Fibroblast of skin of back (primary cell): Measurements from ENCODE around the gene DIAPH2.

ENCODE experiments used
- DNase-seq: peaks from one replicate; pipeline ENCODE4 v3.0.0-alpha.2; 2013

DIAPH2 gene

DNA sequence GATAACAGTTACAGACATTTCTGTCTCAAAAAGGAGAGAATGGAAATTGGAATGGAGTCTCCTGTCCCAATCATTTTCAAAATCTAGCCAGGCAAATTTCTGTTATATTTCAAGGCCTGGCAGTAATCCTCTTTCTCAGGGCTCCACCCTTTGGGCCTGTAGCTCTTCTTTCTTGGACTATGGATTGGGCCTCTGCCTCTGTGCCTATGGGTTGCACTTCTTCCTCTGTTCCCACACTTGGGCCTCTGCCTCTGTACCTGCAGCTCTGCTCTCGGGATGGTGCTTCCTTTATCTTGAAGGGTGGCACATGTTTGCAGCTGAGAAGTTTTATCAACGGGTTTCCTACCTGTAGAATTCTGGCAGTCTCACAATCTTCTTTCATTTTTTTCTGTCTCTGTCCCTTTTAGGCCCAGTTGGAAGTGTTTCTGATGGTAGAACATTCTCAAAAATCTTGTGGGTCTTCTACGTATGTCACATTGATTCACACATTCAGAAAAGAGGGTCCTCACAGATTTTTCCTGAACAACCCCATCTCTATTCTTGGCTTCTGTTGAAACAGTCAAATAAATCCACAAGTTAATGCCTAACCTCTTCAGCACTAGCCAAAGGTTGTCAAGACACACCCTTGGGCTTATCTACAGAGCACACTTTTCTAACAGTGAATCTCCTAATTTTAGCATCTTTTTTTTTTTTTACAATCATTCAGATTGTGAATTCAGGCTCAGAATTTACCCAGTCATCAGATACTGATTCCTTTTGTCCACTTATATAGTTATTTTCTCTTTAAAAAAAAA, 918.0 kb downstream of the DIAPH2 start:
- DNase-seq, result no peak

DNA sequence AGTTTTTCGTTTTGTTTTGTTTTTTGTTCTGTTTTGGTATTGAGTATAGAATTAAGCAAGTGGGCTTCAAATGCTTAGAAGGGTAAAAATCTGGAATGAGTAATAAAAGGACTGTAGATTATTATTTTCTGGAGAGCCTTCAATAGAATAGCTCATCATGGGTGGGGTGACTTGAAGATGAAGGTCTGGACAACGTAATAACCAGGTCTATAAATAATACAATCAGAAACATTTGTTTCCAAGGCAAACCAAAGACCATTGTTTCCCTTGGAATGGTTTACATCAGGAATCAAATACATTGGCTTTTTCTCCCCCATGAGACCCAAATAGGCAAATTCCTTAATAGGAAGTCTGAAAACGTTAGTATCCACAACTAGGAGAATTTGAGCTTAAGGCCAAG, 920.6 kb downstream of the DIAPH2 start:
- no peak for DNase-seq

DNA sequence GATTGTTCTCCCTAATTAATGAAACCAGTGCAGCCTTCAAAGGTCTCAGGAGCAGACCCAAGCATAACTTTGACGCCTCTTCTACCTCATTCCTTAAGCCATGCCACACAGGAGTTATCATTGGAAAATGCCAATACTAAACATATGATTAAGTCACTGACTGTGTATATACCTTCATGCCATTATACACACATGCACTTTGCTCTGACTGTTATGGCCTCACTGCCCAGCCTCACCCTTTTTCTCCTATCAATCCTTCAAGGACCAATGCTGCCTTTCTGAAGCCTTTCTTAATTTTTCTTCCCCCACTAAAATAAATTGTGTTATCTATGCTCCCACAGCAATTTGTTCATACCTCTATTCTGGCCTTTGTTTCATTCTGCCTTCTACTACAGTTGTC, 924.7 kb downstream of the DIAPH2 start:
- DNase-seq, result no peak

DNA sequence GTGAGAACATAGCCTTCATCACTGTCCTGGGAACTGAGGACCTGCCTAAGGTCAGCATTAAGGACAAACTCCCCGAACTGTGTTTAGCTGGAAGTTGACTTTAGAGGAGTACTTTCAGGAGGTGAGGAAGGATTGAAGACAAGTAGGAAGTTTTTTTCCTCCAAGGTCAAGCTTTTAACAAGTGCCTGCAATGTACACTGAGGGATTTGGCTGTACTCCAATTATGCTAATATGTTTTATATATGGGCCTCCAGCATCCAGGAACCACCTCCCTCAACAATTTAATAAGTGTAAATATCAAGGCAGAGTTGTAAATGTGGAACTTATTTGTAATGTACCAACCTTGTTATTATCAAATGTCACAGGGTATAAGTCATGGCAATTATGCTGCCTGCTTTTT, 925.3 kb downstream of the DIAPH2 start:
- DNase-seq, result no peak

DNA sequence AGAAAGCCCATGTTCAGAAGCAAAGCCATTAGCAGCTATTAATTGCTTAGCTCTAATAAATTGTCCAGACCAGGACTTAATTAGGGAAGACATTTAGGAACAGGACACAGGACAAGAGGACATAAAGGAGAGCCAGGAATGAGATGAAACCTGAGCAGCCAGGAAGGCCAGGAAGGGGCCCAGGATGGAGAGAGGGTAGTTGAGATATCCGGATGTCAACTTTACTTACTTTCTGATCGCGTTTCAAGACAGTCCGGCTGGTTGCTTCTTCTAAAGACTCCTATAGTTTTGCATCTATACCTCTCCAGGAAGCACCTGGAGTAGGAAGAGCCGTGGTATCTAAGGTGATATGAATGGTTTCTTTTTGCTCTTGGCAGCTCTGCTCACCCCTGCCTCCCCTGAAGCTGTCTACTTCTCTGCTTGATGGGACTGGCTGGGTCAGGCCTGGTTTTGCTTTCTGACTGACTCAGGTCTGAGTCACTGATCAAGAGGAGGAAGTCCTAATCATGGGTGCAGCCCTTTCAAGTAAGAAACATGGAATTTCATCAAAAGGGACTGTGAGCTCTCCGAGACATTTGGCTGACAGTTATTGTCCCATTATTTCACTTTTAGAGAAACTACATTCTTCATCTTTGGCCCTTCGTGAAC, 932.4 kb downstream of the DIAPH2 start:
- peak; percentile 76 for DNase-seq

DNA sequence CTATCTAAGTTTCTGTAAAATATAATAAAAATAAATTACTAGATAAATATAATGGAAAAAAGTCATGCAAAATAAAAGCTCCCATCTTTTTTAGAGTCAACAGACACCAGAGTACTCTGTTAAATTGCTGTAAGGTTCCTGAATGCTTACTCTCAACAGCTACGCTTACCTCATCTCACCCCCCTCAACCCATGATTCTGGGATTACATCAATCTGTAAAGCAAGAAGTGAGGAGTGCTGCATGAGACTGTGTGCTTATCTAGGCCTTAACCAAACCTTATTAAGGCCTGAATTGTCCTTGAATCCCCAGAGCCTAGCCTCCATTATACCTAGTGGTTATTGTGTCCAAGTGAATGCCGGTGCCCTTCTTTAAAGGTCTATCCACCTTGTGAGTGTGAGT, 934.9 kb downstream of the DIAPH2 start:
- no peak for DNase-seq

DNA sequence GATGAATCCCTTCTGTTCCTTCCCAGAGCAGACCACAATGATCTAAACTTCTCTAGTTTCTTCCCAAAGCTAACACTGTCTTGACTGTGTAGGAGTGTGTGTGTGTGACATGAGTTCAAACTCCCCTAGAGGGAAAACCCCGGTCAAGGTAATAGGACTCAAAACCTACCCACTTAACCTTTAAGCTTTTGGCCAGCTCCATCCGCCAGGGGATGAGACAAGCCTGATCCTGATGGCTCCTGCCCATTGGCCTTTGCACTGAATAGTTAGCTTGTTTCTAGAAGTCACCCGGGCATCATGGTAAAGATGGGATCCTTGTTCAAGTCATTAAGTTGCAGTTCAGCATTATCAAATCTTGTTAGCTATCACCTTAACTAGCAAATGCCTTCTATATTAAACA, 937.5 kb downstream of the DIAPH2 start:
- no peak for DNase-seq

DNA sequence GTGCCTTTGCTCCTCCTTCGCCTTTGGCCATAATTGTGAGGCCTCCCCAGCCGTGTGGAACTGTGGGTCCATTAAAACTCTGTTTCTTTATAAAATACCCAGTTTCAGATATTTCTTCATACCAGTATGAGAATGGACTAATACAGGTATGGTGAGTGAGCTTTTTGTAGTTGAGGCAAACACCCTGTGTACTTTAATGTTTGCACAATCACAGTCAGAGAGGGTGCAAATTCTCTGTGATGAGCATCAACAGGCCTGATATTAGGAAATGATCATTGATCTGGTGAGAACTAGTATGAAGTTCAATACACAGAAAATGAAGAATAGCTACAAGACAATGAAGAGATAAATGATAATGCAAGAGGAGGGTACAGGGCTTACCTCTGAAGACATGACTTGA, 943.7 kb downstream of the DIAPH2 start:
- no peak for DNase-seq

DNA sequence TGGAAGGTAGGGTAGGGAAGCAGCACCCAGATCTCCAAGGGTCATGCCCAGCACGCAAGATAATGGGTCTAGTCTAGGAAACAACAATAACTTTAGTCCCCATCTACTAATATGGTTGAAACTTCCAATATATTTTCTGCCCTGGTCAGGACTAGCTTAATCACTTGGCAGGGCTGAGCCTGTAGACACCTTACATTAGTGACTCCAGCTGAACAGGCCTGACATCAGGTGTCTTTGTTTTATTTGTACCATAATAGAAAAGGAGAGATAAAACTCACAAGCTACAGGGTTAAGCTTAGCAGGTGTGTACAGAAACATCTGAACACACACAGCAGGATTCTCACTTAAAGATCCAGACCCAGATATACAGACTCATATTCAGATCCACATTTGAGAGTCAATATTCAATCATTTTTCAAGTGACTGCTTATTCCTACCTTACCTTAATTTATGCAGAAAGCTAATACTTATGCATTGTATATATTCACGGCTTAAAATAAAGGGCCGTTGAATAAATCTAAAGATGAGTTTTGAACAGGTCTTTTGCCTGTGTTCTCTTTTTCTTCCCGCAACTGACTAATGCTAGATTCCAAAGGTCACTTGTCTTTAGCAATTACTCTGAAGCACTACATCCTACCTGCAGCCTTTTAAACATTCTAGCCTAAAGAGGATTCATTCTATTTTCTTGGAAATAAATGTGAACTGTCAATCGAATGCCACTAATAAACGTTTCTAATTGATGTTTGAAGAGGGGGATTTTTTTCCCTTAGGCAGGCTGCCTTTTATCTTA, 944.4 kb downstream of the DIAPH2 start:
- no peak for DNase-seq

DNA sequence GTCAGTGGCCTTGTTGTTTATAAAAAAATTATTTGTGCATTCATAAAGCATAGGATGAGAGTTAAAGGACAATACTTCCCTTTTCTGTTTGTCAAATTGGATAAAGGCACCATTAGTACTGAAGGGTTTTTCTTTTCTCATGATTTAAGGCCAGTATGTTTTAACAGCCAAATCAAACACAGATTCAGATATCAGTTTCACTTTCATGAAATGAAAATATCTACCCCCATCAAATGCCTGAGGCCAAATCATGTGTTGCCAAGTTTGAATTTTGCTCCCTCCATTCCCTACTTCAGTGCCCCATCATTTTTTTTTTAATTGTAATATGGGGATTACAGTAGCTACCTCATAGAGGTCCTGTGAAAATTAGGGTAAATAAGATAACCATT, 944.9 kb downstream of the DIAPH2 start:
- DNase-seq, result no peak

DNA sequence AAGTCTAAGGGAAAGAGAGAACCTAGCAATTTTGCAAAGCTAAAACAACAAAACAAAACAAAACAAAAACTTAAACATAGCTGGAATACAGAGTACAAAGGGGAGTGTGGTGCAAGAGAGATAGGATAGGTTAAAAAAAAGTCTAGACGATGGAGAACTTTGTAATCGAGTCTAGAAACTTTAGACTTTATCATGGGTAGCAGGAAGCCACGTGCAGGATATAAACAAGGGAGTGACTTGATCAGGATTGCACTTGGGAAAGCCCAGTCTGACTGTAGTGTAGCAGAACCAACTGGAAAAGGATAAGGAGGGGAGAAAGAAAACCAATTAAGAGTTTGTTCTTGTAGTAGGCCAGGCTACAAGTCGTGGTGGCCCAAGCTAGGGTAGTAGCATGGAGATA, 949.2 kb downstream of the DIAPH2 start:
- DNase-seq, result no peak

DNA sequence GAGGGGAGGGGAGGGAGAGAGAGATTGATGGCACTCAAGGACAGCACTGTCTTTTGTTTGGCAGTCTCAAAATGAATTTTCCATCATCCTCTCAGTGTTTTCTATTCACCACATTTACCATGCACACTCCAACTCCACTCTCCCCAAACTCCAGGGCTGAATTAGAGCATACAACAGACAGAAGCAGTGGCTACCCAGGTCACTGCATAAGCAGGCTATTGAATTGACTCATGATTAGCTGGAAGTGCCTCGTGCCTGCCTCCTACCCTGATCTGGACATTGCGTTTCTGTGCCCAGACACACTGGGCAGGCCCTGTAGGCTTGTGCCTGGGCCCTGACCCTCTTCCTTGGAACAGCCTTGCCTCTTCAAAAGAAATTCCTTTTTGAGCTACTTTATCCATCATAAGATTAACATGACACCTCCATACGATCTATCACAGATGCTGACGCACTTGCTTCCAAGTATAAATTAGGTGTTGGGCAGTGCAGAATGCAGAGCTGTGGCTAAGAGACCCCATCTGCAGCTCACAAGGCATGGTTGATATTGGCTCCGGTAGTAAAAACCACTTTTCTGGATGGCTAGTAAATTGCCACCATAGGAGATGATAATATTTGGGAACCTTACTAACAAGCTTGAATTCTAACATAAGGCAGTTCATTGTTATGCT, 952.0 kb downstream of the DIAPH2 start:
- no peak for DNase-seq

DNA sequence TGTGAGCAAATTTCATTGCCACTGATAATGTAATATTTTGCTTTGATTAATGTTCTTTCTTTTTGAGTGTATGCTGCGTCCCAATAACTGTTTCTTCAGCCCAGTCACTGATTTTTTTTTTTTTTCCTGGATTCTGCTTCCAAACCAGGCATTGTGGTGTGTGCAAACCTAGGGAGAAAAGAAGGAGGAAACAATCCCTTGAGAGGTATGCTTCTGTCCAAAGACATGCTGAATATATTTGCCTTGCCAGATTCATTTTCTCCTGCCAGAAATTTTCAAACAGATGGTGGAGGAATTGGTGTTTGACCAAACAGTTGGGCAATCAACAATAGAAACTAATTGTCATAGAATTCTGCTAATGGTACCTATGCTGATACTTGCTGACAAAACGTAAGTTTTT, 952.6 kb downstream of the DIAPH2 start:
- no peak for DNase-seq

DNA sequence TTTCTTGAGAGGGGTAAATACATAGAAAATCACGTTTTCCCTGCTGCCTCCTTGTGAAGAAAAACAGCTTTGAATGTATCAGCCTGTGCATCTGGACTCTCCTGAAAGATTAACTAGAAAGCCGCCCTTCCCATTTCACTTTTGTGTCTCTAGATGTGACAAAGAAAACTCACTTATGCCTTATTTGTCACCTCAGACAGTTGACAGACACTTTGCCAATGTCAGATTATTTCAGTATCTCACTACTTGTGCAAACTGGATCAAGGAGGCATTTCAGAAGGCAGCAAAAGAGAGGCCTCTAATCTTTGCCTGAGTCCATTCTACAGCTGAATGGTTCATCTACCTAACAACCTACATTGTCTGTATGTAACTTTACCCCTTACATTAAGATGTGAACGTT, 954.0 kb downstream of the DIAPH2 start:
- DNase-seq, result no peak

DNA sequence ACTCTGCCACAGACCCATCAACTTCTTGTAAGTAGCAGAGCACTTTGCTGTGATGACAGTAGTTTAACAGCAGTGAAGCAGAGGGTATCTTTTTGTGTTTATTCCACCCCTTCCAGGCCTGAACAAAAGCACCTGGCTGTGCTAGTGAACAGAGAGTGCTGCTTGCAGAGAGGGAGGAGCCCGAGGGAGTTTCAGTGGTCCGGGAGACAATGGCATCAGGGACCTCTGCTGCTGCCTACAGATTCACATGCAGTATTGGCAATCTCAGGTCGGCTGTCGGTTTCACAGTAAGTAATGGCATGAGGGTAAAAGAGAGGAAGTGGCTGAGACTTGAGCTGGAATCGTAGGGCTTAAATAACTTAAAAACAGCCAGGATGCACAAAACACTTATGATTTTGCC, 954.9 kb downstream of the DIAPH2 start:
- DNase-seq, result no peak
